Glutamatergic neuron (in vitro differentiated cells): ENCODE measurements around the gene CMPK2. TPM values are rescaled to one million over a fixed set of nuclear protein-coding genes. Genes with fewer than 3 reads are reported as not detected.

Experiments
- DNase-seq: peaks from one replicate; pipeline ENCODE4 v3.0.0; 2022
- H3K27ac Mint-ChIP-seq: one replicate; pipeline ENCODE4 v1.8.0; 2020; ENCODE audit warnings: mild to moderate bottlenecking, mixed read lengths, inconsistent platforms; ENCODE audit not compliant: unreplicated experiment
- H3K27me3 Mint-ChIP-seq: one replicate; pipeline ENCODE4 v1.8.0; 2020; ENCODE audit warnings: mild to moderate bottlenecking, moderate library complexity, mixed read lengths, inconsistent platforms; ENCODE audit not compliant: unreplicated experiment
- H3K36me3 Mint-ChIP-seq: one replicate; pipeline ENCODE4 v1.8.0; 2020; ENCODE audit warnings: mild to moderate bottlenecking, mixed read lengths, inconsistent platforms; ENCODE audit not compliant: unreplicated experiment
- H3K4me1 Mint-ChIP-seq: one replicate; pipeline ENCODE4 v1.8.0; 2020; ENCODE audit warnings: mild to moderate bottlenecking, low read depth, mixed read lengths, inconsistent platforms; ENCODE audit not compliant: unreplicated experiment
- H3K4me3 Mint-ChIP-seq: one replicate; pipeline ENCODE4 v1.8.0; 2020; ENCODE audit warnings: mild to moderate bottlenecking, mixed read lengths, inconsistent platforms; ENCODE audit not compliant: unreplicated experiment
- H3K9me3 Mint-ChIP-seq: one replicate; pipeline ENCODE4 v1.8.0; 2020; ENCODE audit warnings: mild to moderate bottlenecking, moderate library complexity, mixed read lengths, inconsistent platforms; ENCODE audit not compliant: unreplicated experiment
- total RNA-seq: library from RNA; stranded (reverse); fragmentation: NEBNext Ultra II Directional; extraction: Animal tissue kit (Norgen Biotek cat#: 25700); gene quantifications from one replicate; pipeline ENCODE4 v1.2.1, GENCODE V29; 2021; ENCODE audit not compliant: unreplicated experiment
- TF ChIP-seq, protein P1 (sequence below): fragments of 200-600 bp; sonication (generic); IDR thresholded peaks from one replicate; pipeline ENCODE4 v1.5.0; 2021; ENCODE audit not compliant: partially characterized antibody, unreplicated experiment

The CMPK2 gene
- total RNA-seq, 1 donor from 2014 or later: 0.81 TPM

DNA sequence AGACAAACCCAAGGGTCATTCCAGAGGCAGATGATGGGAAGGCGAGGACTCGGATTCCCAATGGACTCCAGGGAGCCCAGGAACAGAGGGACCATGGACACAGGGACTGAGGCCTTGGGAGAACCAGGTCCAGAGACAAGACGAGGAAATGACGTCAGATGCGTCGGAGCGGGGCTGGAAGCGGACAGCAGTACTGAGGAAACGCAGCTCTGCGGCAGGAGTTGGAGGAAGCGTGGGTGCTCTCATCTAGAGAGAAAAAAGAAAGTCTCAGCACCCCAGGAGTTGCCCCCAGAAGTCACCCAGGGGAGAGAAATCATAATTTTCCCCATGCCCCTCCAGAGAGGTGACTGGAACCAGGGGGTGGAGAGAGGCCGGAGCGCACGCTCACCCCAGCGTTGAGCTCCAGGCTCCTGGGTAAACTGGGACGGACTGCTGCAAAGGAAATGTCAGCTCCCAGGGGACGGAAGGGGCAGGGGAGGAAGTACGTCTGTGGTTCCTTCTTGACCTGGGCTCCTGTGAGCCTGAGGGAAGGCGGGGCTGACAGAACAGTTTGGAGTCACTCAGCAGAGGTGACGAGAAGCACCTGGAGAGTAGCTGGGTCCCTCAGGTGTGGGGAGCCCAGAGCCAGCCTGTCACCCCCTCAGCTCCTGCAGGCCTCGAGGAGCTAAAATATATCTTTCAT, 44.7 kb downstream of the CMPK2 start:
- H3K27ac Mint-ChIP-seq: no peak overlapping the region
- no peaks in the 10 kb centered on the region for H3K27me3 Mint-ChIP-seq
- TF ChIP-seq, protein P1, sequence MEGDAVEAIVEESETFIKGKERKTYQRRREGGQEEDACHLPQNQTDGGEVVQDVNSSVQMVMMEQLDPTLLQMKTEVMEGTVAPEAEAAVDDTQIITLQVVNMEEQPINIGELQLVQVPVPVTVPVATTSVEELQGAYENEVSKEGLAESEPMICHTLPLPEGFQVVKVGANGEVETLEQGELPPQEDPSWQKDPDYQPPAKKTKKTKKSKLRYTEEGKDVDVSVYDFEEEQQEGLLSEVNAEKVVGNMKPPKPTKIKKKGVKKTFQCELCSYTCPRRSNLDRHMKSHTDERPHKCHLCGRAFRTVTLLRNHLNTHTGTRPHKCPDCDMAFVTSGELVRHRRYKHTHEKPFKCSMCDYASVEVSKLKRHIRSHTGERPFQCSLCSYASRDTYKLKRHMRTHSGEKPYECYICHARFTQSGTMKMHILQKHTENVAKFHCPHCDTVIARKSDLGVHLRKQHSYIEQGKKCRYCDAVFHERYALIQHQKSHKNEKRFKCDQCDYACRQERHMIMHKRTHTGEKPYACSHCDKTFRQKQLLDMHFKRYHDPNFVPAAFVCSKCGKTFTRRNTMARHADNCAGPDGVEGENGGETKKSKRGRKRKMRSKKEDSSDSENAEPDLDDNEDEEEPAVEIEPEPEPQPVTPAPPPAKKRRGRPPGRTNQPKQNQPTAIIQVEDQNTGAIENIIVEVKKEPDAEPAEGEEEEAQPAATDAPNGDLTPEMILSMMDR: no peak
- no peak overlapping the region for H3K4me3 Mint-ChIP-seq
- H3K36me3 Mint-ChIP-seq: peaks cover 3% of the 10 kb centered on the region
- no peak for DNase-seq
- peaks cover 19% of the 10 kb centered on the region for H3K4me1 Mint-ChIP-seq
- H3K9me3 Mint-ChIP-seq: peaks cover 13% of the 10 kb centered on the region

DNA sequence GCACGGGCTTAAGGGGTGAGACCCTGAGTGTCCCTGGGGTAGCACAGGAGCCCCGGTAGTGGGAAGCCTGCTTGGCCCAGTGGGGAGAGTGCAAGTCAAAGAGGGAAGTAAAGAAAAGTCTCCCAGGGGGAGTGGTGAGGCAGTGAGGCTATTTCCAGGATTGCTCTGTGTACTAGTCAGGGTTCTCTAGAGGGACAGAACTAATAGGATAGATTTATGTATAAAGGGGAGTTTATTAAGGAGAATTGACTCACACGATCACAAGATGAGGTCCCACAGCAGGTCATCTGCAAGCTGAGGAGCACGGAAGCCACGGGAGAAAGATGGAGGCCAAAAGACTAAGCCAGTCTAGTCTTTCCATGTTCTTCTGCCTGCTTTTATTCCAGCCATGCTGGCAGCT, 45.5 kb downstream of the CMPK2 start:
- Mint-ChIP-seq H3K4me1 (peaks cover 18% of the 10 kb centered on the region), H3K4me3 (peak overlapping the region; percentile 46), H3K36me3 (peaks cover 11% of the 10 kb centered on the region), H3K27me3 (no peaks in the 10 kb centered on the region), H3K9me3 (peaks cover 13% of the 10 kb centered on the region), H3K27ac (peak overlapping the region; percentile 82)
- DNase-seq: no peak
- TF ChIP-seq, protein P1: no peak

DNA sequence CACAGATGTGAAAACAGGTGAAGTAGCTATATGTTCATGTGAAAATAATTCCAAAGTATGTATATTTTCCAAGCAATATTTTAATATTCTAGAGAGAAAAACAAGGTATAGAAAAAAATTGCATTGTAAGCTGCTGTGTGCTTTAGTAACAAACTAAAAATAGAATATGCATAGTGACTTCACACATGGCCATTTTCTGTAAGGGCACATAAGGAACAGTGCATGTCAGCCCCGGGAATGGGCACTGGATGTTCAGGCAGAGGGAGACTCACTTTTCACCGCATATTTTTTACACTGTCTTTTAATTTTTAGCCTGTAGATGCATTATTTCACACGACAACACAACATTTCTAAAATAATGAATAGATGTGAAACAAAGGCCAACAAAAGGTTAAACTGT, 46.0 kb downstream of the CMPK2 start:
- no peak for DNase-seq
- peak overlapping the region; percentile 46 for H3K4me3 Mint-ChIP-seq
- peak overlapping the region; percentile 82 for H3K27ac Mint-ChIP-seq
- H3K36me3 Mint-ChIP-seq: peaks cover 11% of the 10 kb centered on the region
- TF ChIP-seq, protein P1: no peak
- H3K27me3 Mint-ChIP-seq: no peaks in the 10 kb centered on the region
- peaks cover 13% of the 10 kb centered on the region for H3K9me3 Mint-ChIP-seq
- H3K4me1 Mint-ChIP-seq: peaks cover 18% of the 10 kb centered on the region

DNA sequence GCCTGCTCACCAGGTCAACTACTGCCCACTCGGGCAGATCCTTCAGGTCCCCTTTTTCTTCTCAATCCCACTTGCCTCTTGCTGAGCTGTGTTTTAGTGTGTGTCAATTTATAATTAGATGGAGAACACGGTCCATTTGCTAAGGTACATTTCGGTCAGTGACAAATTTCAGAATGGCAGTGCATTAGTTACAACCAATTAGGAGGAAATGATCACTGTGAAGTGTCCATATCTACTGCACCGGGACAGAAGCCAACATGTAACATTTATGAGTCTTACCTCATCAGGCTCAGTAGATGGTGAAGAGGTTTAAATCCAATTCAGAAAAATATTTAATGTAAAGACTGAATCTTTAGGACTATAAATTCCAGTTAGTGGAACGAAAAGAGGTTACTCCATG, 47.7 kb downstream of the CMPK2 start:
- DNase-seq: no peak
- TF ChIP-seq, protein P1: no peak
- Mint-ChIP-seq H3K9me3 (peaks cover 14% of the 10 kb centered on the region), H3K4me1 (peaks cover 18% of the 10 kb centered on the region), H3K27me3 (no peaks in the 10 kb centered on the region), H3K27ac (no peak overlapping the region), H3K36me3 (peaks cover 11% of the 10 kb centered on the region), H3K4me3 (no peak overlapping the region)

DNA sequence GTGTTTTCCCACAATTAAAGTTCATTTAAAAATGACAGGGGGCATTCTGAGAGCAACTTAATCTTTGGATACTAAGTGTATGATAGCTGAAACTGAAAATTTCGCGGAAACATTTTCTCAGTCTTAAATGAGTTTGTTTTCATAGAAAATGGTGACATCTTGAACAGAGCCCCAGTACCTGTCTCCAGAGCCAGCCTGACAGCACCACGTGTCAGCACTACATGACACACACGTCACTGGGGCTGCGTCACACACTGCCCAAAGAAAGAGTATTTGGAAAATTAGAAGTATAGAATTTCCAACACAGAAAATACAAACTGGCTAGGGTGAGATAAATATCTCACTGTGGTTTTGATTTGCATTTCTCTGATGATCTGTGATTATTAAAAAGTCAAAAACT, 50.8 kb downstream of the CMPK2 start:
- H3K27ac Mint-ChIP-seq: no peak overlapping the region
- H3K4me1 Mint-ChIP-seq: peaks cover 11% of the 10 kb centered on the region
- TF ChIP-seq, protein P1: no peak
- no peak overlapping the region for H3K4me3 Mint-ChIP-seq
- DNase-seq: no peak
- peaks cover 11% of the 10 kb centered on the region for H3K36me3 Mint-ChIP-seq
- H3K27me3 Mint-ChIP-seq: peaks cover 3% of the 10 kb centered on the region
- H3K9me3 Mint-ChIP-seq: peaks cover 4% of the 10 kb centered on the region
